Adipose tissue (tissue), 3 donors: ENCODE measurements around the gene CENPP. TPM values are rescaled to one million over a fixed set of nuclear protein-coding genes. Genes with fewer than 3 reads are reported as not detected.

Source experiments
- H3K27ac ChIP-seq: one replicate; pipeline ENCODE4 v1.5.1; 2013; ENCODE audit warnings: low read depth, low read length
- WGBS, 3 donors: extraction: QIAGEN DNeasy Blood & Tissue Kit; methylation state at CpG; one replicate each; pipeline ENCODE4 v1.1.7; 2013; 5-methylcytosine and 5-hydroxymethylcytosine counted together
- polyA plus RNA-seq, 3 donors: library from polyadenylated mRNA; stranded (reverse); fragments of 200-250 nt; gene quantifications; one replicate each; pipeline ENCODE4 v1.2.3, GENCODE V29; 2013
- donor health status: healthy with polysubstance abuse.
- donor health status: Bipolar disorder and iron deficiency.
- donor health status: healthy.

The CENPP gene
- polyA plus RNA-seq, 3 donors = 1.3 to 2.2 (median 1.5) TPM

DNA sequence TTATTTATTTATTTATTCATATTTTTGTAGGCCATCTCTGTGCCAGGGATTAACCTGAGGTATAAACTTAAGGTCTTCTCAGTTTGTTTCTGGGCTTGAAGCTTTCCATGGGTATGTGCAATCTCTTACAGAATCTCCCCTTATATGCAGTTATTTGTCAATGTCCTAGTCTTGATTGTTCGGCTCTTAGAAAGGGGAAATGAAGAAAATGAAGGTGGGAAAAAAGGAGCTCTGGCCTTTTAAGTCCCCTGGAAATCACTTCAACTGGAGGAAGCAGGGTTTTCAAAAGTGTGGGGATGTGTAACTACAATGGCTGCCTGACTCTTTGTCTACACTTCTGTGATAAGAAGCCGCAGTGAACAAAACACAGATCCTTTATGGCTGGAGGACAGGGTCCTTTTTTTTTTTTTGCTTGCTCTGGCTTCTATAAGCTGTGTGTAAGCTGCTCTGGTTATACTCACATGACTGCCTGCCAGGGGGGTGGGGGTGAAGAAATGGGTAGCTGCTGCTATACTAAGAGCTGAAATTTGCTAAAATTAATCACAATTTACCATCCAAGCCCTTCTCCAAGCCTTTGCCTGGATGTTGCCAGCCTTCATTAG, 33.7 kb downstream of the CENPP start:
- H3K27ac ChIP-seq = no peak overlapping the region
- WGBS, 3 donors = 46 to 60% (median 51%) methylated on average over 2 of the region's 2 CpGs

DNA sequence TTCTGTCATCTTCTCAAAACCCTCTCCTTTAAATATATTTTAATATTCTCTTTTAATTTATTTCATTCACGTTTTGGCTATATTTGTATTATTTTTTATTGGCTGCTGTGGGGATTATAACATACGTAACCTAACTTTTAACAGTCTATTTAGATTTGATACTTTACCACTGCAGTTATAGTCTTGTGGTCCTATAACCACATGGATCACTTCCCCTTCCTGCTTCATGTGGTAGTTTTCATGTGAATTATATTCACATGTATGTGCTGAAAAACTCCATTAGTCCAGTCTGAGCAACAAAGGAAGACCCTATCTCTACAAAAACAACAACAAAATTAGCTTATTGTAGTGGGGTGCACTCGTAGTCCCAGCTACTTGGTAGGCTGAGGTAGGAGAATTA, 34.3 kb downstream of the CENPP start:
- WGBS, 3 donors = 64 to 82% (median 71%) methylated on average over 3 of the region's 3 CpGs
- no peak overlapping the region for H3K27ac ChIP-seq

DNA sequence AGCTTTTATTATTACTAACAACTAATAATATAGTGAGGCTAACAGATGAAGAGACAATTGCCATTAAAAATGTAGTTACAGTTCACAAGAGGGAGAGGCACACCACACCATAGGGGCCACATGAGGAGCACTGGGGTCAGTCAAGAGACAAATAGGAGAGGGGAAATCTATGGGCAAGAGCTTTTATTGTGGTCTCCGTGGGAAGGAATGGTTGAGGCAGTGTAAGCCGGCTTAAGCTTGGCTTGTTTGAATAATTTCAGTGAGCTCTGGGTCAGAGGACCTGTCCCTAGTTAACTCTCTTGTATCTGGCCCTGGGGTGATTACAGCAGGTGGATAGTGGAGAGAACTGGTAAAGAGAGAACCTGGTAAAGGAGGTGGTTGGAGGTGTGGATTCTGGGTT, 43.3 kb downstream of the CENPP start:
- WGBS, 3 donors = 46 to 68% (median 54%) methylated on average over 2 of the region's 2 CpGs
- H3K27ac ChIP-seq = no peak overlapping the region

DNA sequence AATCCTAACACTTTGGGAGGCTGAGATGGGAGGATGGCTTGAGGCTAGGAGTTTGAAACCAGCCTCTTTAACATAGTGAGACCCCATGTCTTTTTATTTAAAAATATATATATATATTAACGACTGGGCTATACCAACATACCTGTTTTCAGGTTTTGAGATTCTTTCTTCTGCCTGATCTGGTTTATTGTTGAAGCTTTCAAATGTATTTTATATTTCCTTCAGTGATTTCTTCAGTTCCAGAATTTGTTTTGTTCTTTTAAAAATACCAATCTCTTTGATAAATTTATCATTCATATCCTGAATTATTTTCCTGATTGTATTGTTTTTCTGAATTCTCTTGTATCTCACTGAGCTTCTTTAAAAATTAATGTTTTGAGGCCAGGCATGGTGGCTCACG, 47.4 kb downstream of the CENPP start:
- 97 to 99% (median 98%) methylated on average over 2 of the region's 2 CpGs for WGBS, 3 donors

DNA sequence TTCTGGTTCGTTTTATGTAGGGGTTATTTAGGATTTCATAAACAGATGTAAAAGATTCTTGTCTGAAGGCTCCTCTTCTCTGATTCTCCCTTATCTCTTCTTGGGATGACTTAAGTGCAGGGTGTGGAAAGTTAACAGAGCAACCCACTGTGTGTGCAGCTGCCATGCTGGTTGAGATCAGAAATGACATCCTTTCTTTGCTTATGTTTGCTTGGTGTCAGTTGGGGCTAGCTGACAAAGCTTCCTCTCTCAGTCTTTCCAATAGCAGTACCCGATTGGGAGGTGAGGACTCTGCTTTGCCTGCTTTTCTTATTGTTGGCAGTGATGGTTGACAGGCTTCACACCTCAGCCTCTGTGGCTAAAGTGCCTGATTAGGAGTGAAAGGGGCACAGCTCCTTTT, 52.1 kb downstream of the CENPP start:
- no peak overlapping the region for H3K27ac ChIP-seq
- WGBS, 3 donors = 56 to 73% (median 72%) methylated on average over 2 of the region's 2 CpGs

More for the DNA sequence above, 47.4 kb downstream of the CENPP start:
- H3K27ac ChIP-seq = no peak overlapping the region

DNA sequence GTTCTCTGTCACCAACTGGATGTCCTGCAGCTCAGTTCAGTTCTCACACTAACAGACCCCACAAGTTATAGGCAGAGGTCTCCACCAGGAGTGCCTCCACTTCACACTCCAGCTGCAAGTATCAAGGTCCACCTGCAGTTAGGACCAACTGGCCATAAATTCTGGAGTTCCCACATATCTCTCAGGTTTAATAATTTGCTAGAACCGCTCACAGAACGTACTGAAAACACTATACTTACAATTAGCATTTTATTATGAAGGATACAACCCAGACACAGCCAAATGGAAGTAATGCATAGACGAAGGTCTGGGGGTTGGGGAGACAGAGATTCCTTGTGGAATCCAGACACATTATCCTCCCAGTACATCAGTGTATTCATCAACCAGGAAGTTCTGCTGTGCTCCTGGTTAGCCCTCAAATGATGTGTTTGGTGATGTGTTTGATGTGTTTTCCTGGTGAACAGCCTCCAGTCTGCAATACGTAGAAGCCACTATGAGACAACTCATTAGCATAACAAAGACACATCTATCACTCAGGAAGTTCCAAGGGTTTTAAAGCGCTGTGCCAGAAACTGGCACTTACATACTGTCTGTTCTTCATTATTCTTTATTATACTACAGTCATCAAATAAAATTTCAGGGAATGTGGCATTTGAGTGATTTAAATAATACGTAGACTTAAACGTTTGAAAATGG, 53.3 kb downstream of the CENPP start:
- 67 to 86% (median 81%) methylated on average over 7 of the region's 7 CpGs for WGBS, 3 donors
- H3K27ac ChIP-seq = no peak overlapping the region

DNA sequence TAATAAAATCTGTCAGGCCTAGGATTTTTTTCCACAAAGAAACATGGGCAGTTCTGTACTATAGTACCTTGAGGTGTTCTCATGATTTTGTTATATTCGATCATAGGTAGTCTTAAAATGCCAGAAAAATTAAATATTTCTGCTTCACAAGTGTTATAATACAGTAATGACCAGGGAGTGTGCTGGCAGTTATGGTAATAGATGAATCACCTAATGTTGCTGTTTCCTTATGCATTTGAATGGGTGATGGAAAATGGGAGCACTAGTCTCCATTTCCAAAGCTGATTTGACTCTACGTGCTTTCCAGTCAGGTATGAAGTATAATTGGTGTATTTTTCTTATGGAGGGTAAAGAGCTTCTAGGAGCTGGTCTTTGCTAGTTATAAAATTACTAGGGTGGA, 54.9 kb downstream of the CENPP start:
- 98% methylated on average over 2 of the region's 2 CpGs for WGBS, 3 donors
- H3K27ac ChIP-seq = no peak overlapping the region

DNA sequence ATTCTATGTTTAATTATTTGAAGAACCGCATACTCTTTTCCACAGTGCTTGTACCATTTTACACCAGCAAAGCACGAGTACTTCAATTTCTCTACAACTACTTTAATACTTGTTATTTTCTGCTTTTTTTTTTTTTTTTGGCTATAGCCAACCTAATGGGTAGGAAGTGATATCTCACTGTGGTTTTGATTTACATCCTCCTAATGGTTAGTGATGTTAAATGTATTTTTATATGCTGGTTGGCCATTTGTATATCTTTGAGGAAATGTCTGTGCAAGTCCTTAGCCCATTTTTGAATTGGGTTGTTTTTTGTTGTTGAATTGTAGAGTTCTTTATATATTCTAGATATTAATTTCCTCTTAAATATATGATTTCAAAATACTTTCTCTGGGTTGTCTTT, 56.0 kb downstream of the CENPP start:
- WGBS, 3 donors = 87 to 93% (median 88%) methylated on average over 2 of the region's 2 CpGs
- no peak overlapping the region for H3K27ac ChIP-seq

DNA sequence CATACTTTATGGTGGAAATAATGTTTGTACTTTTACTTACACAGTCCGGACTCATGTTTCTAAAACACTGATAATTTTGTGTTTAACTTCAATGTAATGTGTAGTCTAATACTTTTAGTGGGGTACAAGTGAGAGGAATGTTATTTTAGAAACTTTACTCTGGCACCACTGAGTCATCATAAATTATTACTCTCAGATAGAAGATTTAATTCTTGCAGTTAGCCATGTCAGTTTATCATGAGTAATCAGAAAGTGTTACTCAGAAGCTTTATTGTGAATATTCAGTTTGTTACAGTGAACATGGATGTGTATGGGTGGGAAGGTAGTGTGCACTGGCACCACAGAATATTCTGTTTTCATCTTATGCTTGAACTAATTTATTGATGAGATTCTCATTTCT, 58.6 kb downstream of the CENPP start:
- no peak overlapping the region for H3K27ac ChIP-seq
- 83 to 94% (median 86%) methylated on average over 1 of the region's 1 CpG for WGBS, 3 donors

DNA sequence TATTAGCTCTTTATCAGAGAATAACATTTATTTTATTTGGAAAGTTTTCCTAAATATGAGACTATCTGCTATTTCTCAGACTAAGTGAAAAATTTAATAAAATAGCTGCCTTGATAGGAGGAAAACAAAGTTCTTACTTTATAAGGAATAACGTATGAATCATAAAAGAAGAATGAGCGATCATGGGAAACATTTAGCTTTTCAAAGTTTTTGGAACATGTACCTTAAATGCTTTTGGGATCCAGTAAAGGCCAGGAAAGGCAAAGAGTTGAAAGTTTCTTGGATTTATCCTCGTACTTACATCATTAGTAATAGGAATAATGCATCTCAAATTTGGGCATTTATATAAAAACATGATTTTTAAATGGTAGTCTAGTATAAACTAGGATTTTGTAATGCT, 59.2 kb downstream of the CENPP start:
- 70 to 75% (median 70%) methylated on average over 3 of the region's 3 CpGs for WGBS, 3 donors
- H3K27ac ChIP-seq = no peak overlapping the region

DNA sequence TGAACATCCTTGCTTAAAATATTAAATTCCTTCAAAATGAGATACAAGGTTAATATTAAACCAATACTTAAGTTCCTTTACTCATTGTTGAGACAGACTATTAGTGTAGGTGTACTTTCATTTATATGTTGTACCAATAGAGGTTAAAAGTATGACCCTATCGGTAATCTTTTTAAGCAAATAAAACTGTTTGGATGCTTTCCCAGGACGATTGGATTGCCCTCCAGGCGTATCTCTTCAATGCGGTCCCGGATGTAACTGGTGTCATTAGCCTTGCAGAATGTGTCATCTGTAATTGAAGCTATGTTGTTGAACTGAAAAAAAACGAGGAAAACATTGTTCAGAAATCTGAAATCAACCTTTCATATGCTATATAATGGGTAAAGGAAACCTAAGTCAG, 59.7 kb downstream of the CENPP start:
- 36 to 60% (median 60%) methylated on average over 6 of the region's 6 CpGs for WGBS, 3 donors
- H3K27ac ChIP-seq = no peak overlapping the region

DNA sequence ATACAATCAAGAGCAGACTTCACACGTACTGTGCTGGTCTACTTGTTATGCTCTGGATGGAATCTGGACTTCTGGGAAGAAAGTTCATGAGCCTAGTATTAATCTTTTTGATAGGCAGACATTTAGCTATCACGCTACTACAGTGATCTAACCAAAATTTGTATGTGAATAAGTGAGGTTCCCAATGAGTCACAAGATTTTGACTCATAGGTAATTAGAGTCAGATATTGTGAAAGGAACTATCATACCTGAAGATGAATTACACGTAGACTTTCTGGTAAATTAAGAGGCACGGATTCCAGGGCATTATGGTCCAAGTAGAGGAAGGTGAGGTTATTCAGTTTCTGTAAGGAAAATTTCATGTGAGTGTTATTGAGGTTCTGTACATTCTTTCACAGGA, 60.2 kb downstream of the CENPP start:
- 79 to 91% (median 89%) methylated on average over 4 of the region's 4 CpGs for WGBS, 3 donors
- no peak overlapping the region for H3K27ac ChIP-seq

DNA sequence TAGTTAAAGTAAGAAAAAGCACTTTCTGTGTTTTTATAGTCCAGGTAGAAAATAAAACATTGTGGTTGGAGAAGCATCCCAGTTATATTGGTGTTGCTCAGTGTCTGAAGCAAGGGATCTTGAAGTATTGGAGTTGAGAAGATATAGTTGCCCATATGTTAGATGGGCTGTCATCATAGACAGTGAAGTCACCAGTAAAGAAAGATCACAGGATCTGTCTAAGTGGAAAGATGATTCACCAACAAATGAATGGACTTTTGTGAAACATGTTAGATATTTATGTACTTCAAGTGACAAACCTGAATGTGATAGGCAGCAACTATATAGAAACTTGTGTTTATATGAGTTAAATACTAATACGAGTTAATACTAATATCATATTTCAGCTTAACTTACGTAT, 66.9 kb downstream of the CENPP start:
- 76 to 85% (median 82%) methylated on average over 2 of the region's 2 CpGs for WGBS, 3 donors
- H3K27ac ChIP-seq = no peak overlapping the region

DNA sequence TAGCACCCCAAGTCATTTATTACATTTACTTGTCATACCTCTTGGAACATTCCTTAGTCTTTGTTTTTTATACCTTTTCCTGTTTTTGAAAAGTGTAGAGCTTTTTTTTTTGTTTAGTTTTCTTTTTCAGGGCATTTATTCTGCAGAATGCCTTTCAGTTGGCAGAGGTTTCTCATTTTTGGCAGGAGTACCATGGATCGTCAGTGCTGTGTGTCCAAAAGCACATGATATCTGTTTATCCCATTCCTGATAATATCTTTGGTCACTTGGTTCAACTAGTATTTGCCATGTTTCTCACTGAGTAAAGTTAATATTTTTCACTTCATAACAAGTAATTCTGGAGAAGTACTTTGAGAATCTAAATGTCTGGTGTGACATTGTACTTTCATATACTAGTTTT, 67.9 kb downstream of the CENPP start:
- no peak overlapping the region for H3K27ac ChIP-seq
- WGBS, 3 donors = 10 to 40% (median 32%) methylated on average over 1 of the region's 1 CpG

DNA sequence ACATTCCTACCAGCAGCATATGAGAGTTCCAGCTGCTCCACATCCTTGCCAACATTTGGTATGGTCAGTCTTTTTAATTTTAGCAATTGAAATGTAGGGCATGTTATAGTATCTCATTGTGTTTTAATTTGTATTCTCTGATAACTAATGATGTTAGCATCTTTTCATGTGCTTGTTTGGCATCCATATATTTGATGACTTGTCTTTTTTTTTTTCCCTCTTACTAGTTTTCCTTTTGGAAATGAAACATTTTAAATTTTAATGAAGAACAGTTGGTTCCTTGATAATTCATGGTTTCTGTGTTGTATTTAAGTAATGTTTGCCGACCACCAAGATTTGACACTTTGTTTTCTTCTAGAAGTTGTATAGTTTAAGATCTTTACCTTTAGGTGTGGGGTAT, 69.9 kb downstream of the CENPP start:
- H3K27ac ChIP-seq = no peak overlapping the region
- 92 to 100% (median 100%) methylated on average over 1 of the region's 1 CpG for WGBS, 3 donors

DNA sequence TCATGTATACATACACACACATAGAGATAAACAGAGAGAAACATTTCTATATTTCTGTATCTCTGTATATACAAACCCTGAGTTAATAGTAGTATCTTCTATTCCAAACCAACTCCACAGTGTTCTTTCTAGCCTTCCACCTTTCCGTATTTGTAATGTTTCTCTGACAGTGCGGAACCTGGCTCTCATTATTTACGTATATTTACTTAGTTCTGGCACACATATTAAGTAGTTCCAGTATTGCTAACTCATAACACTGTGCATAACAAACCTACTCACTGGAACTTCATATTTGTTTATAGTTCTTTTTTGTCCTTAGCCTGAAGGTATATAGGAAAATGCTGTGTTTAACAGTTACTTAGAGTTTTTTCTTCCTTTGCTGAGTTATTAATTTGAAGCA, 72.1 kb downstream of the CENPP start:
- WGBS, 3 donors = 83 to 99% (median 97%) methylated on average over 3 of the region's 3 CpGs
- no peak overlapping the region for H3K27ac ChIP-seq

DNA sequence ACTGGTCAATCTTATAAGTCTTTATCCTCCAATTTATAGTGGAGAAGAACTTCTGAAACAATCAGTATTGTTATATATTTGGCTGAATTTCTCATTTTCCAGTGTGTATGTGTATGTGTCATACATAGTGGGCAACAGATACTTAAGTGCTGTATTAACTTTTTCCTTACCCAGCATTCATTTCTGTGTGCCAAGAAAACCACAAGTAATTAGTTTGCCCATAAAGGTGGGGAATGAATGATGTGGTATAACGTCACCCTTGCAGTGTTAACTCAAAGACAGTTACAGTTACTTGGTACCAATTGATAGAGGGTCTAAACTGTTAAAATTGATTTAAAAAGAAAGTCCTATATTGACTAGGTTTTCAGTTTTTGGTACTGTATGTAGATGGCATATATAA, 76.6 kb downstream of the CENPP start:
- WGBS, 3 donors = 68 to 70% (median 68%) methylated on average over 1 of the region's 1 CpG
- H3K27ac ChIP-seq = no peak overlapping the region

DNA sequence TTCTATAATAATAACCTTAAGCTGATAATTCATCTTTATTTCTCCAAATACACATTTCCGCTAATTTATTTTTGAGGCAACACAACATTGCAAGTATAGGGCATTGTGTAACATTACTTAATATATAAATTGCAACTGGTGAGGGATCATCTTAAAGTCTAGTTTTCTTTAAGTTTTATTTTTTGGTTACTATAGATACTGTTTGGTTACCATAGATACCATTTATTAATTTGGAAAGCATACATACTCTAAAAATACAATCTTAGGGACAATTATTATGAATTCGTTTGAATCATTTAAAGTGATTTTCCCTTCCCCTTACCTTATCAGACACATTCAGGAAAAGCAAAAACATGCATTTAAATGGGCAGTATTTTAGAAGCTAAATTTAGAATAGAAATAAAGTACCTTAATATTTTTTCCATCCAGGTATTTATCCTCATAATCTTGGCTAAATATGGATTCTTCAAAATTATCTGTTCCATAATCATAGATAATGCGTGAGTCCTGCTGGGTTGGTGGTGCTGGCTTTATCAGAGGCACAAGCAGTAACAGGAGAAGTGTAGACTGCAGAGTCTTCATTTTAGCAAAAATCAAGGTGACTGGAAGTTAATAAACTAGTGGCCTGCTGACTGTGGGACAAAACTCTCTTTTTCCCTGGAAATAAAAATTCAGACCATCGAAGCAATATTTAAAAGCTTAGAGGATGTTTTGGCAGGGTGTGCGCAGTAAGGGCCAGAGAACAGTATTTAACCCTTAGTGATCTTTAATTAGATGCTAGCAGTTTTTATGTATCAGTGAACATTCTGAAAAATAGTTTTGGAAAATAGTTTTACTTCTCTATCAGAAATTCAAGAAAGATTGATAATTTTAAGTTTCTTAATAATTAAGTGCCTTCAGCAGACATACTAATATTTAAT, 77.3 kb downstream of the CENPP start:
- no peak overlapping the region for H3K27ac ChIP-seq
- 48 to 68% (median 62%) methylated on average over 5 of the region's 5 CpGs for WGBS, 3 donors

DNA sequence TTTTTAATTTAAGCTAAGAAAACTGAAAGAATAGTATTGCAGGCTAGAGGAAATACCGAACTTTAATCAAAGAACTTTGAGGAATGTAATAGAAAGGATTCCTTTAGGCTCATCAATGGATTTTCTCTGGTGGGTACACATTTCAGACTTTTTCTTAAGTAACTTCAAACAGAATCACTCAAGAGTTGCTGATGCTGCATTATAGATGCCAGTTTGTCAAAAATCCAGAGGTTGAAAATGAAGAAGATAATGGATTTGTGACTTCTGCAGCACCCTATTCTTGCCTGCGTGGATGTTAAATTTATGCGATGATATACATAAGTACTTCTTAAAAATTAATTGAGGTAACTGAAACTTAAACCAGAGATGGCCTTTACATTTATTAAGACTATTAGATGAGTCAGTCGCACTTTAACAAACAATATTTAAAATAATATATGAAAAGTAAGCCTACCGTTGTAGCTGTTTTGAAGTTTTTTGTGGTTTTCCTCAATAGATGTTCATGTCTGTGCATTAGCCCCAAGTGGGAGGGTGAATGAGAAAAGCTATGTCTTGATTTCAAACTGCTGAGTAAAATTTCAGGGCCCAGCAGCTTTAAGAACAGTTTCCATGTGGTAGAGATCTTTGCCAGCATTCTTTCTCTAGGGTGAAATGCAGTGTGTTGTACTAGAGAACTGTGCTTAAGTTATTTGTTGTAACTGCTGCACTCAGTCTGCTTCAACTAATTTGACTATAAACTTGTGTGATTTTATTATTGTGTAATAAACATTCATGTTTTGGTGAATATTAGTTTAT, 78.5 kb downstream of the CENPP start, which contains the start of gene OGN:
OGN (minus strand) TSS at position 537 of the 795 bp plus-strand sequence. CDS start 1,171 bp downstream, outside the sequence.
- 55 to 81% (median 57%) methylated on average over 5 of the region's 5 CpGs for WGBS, 3 donors
- H3K27ac ChIP-seq = no peak within 1 kb of the TSS
